Stimulated activated CD8-positive, alpha-beta memory T cell treated with anti-CD3 and anti-CD28 coated beads, Interleukin-7, amount 100 ng/mL, for 1 hour (primary cell): ENCODE measurements around the gene RAPGEF4.

Source experiments
- DNase-seq, 2 donors: peaks; one replicate each; pipeline ENCODE4 v3.0.0-alpha.2; 2020; ENCODE audit warnings: low read depth in 2 of 2

RAPGEF4 gene

DNA sequence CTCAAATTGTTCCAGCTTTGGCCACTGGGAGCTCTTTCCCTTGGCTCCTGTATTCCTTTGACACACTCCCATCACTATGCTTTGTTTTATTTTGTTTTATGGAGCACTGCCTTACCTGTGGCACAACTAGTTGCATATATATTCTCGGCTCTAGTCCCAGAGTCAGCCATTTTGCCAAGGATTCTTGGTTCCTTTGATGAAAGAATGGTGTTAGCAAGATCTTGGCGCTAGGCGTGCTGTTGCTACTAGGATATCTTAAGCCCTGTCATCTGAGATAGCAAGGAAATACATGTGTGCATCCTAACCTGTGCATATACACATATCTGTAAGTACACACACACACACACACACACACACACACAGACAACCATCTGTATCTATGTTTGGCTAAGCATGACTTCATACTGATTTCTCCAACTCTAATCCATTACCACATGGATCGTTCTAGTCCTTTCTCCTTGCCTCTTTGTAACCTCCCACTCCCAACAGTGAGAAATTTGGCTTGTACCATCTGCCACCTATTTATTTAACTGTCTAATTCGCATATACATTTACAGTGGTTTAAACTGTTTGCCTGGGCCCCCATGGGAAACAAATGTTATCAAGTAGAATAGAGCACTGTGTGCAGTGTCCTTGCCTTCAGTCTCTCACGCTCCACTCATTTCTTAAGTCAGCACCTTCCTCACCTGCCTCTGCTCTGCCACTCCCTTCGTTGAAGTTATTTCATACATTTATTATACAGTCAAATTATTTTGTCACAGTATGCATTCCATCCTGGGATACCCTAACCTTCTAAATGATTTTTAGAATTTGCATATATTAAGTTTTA is 202.5 kb downstream of the RAPGEF4 start:
- DNase-seq = no peak

DNA sequence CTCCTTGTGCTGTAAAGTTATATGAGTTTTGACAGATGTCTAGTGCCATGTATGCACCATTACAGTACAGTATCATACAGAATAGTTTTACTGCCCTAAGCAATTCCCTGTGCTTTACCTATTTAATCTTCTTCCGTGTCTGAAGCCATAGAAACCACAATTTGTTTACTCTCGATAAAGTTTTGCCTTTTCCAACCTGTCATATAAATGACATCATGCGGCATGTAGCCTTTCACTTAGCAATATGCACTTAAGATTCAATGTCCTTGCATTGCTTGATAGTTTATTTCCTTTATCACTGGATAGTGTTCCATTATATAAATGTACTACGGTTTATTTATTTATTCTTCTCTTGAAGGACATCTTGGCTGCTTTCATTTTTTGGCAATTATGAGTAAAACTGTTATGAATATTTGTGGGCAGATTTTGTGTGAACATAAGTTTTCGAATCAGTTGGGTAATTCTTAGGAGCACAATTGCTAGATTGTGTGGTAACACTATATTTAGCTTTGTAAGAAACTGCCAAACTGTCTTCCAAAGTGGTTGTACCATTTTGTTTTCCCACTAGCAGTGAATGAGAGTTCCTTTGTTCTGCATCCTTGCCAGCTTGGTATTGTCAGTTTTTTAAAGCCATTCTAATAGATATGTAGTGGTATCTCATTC is 203.2 kb downstream of the RAPGEF4 start:
- no peak for DNase-seq

DNA sequence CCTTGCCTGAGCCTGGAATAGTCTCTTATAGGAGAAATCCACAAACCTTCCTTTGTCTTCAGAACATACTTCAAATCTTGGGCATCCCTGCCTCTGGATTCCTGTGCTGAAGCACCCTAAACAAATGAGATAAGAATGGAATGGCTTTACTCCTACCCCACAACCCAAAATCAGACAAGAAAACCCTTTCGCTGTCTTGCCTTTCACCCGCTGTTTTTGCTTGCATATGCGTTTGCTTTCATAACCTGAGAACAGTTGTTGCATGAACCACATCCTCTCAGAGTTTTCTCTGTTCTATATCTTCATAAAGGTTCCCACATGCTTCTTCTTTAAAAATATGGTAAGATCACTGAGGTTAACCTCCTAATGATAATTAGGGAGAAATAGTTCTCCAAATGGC is 207.9 kb downstream of the RAPGEF4 start:
- no peak for DNase-seq

DNA sequence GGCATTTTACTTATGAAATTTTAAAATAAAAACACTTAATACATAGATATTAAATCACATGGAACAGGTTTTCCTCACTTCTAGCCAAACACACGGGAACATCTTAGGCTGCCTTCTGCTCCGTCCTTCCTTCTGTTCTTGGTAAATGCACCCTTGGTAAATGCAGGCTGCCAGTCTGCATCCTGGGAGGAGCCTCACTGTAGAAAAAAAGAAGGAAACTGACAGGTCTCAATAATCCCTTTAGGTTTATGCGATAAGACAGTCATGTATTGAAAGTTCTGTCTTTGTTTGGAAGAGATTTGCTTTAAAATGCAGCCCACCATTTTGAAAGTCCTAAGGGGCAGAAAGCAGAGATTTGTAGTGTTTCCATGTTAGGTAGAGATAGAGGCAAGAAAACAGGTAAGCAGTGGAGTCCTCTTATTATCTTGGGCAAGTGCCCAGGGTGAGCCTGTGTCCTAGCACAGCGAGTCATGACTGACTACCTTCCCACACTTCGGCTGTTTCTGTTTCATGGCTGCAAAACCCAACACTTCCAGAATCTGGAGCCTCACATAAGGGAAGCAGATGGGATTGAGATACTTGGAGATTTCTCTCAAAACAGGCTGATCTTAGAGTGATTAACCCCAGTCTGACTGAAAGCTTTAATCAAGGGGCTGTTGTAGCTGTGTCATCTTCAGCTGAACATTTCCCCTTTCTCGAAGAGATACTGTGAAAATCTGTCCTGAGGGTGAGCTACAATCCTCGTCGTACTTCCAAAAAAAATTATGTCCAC is 208.6 kb downstream of the RAPGEF4 start:
- DNase-seq = no peak

DNA sequence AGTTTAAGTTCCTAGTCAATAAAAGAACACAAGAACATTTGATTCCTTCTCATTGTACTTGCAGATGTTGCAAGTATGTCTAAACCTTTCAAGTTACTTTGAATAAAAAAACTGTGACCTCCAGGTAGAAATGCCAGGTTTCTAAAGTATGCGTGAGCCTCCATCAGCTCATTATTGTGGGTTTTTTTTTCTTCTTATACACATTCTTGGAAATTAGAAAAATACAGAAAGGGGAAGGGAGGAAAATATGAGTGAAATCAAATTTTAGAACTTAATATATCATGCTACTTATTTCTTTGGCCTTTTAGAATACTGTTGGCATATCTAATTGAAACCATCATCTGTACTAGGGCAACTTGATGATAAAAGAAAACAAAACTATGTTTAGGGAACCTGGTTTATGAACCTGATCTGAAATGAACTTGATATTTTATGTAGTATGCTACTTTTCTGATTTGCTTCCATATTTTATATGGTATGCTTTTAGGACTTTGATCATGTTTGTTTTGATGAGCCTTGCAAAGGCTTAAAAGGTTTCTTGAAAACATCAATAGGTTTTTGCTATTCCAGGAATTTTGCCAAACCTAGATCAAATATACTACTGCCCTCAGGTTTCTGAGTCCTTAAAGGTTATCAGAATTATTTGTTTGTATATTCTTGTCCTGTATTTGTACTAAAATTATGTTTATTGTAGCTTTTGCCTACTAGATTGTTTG is 209.3 kb downstream of the RAPGEF4 start:
- DNase-seq = no peak

DNA sequence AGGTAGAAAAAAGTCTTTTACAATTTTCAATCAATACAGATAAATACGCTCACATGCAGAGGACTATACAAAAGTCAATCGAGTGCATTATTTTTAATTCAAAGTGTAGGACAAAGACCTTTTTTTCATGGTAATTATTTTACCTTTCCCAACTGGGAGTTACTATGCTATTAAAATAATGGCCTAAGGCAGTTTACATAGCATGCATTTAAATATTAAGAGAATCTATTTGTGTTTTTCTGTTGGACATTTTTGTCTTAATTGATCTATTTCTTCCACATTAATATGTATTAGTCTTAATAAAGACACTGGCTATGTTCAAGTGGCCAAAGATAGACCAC is 209.8 kb downstream of the RAPGEF4 start:
- no peak for DNase-seq

DNA sequence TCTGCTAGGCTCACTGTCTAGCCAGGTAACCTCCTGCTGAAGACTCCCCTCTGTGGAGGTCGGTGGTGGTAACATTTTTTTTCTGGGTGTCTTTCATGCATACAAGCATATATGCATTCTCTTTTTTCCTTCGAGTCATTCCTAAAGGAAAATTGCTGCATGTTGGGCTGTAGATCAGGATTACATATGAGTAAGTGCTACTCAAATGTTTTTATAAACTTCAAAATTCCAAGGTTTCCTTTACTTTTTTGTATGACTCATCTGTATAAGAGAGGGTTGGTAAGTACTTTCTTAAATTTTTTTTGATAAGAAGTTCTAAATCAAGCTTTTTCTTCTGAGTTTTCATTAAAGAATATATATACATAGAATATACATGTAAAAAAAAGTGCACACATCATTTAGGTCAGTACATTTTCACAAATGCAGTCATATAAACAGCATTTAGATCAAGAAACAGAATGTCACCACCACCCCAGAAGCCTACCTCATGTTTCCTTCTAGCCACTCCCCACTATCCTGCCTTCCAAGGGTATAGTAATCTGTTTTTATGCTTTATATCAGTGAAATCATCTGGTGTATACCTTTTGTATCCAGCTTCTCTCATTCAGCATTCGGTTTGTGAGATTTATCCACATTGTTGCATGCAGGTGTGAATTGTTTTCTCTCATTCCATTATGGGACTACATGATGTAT is 212.0 kb downstream of the RAPGEF4 start:
- no peak for DNase-seq

DNA sequence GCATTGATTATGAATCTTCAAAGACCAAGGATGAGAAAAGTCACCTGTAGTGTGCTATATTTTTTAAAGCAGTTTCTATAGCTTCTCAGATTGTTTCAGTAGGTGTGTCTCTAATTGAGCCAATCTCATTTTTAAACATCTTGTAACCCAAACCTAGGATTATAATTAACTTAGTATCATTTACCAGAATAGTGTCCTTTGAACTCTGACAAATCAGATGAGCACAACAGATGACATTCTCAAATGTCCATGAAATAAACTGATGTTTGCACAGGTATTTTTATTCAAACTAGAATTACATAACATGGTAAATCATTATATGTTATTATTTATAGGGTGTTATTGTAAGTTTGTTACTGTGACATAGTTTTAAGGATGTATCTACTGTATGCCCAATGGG is 213.9 kb downstream of the RAPGEF4 start:
- DNase-seq = no peak

DNA sequence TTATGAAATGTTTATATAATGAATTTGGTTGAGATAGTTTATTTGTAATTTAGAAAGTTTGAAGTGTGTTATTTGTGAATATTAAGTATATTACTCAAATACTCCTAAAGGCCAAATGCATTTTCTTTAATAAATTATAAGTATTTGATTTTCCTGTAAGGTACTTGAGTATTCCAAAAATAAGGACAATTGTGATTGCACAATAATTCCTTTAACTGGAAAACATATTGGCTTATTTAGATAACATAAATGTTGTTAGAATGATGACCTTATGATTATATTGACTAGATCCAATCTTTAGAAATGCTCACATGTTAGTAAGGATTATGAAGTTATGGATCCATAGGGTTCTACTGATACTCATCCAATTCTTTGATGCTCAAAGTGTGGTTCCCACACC is 214.9 kb downstream of the RAPGEF4 start:
- DNase-seq = no peak

DNA sequence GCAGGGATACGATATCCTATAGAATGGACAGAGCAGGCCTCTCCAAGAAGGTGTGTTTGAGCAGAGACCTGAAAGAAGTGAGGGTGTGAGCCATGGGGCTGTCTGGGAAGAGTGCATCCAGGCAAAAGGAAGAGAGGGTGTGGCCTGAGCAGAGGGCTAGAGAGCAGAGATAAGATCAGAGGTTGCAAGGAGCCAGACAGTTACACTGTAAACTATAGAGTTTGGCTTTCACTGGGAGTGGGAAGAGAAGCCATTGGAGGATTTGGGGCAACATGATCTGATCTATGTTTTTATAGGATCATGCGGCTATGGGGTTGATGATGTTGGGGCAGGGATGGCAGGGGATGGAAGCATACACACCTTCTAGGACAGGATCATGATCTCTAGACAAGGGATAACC is 215.9 kb downstream of the RAPGEF4 start:
- DNase-seq = no peak

DNA sequence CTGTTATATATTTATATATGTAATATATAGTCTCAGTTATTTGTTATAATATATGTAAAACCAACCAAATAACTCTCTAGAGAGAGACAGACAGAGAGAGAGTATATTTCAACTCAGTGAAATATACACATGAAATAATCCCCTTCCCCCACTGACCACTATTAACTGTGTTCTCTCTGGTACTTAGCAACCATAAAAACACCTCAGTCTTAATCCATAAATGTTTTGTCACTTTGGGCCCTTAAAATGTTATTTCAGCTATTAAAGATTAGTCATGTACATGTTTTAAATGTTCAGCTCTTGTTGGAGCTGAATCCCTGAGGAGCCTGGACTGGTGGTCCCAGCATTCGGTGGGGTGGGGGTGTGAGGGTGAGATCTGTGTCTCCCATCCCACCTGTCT is 217.8 kb downstream of the RAPGEF4 start:
- no peak for DNase-seq

DNA sequence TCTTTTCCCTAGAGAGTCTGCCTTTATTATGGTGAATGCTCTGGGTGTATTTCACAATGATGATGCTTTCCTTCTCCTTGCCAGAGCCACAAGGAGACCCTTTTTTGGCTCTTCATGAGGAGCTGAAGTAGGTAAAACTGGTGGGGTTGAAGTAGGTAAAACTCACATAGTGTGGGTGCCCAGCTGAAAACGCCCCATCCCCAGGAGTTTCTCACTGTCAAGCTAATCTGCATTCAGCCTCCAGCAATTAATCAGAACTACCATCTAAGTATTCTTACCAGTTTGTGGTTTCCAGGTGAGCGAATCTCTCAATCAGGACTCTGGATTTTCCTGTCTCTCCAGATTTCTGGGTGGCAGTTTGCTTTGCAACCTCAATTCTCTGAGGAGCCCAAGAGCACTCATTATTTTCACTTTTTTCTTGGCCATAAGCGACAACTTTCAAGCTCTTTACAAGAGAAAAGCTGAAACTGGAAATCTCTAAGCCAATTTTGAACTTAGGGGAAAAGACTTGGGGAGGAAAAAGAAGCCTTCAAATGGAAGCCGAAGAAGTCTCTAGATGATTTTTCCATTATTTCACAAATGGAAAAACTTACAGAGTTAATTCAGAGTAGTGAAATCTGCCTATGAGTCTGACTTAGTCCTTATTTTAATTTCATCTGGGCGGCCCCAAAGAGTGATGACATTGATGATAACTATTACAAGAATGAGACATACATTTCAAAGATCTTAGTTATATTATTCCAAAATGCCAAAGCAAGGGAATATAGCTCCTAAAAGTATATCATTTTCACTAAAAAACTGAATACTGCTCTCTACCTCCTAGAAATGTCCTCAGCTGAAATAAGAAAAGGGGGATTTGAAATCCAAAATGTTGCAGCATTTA is 218.6 kb downstream of the RAPGEF4 start:
- no peak for DNase-seq

DNA sequence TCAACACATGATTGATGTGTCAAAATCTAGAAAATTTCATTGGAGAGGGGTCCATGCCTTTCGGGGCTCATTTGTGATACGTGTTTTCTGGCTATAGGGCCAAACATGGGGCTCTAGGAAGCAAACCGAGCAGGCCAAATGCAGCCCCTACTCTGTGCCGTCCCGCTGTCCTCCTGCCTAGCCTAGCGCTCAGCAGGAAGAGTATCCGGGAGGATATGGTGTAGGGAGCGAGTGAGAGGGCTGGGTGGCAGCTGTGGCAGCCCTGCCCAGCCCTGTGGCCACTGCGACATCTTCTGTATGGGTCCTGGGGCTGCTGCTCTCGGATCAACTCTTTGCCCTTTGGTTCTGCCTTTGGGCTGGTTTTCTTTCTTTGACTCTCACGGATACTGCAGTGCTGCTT is 219.9 kb downstream of the RAPGEF4 start:
- no peak for DNase-seq

DNA sequence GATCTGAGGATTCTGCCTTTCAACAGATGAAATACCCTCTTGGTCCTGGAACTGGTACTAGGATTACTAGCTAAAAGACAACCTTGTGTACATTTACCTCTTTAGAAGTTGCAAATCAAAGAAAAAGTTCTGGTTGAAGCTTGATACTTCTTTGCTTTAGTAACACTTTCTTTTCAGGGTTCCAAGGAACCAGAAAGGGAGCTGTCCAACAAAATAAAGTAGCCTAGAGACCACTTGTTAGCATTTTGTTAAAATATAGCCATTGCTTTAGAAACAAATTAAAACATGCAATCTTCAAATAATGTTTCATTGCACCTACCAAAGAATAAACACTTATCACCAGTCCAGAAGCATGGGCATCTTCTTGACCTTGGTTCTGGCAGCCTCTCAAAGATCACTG is 222.1 kb downstream of the RAPGEF4 start:
- DNase-seq = no peak

DNA sequence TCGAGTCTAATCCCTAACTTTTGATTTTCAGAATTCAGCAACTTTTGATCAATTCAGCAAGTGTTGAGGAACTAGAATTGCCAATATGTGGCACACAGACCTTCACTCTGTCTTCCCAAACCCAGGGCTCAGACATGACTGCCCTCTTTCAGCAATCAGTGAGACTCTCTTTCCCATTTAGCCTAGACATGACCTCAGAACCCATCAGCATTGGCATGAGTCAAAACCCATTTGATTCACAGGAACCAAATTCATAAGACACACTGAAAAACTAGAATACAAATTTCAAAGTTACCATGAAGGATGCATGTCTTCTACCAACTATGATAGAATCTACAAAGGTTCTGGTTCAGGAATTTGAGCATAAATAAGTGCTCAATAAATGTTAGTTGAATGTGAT is 226.4 kb downstream of the RAPGEF4 start:
- no peak for DNase-seq

DNA sequence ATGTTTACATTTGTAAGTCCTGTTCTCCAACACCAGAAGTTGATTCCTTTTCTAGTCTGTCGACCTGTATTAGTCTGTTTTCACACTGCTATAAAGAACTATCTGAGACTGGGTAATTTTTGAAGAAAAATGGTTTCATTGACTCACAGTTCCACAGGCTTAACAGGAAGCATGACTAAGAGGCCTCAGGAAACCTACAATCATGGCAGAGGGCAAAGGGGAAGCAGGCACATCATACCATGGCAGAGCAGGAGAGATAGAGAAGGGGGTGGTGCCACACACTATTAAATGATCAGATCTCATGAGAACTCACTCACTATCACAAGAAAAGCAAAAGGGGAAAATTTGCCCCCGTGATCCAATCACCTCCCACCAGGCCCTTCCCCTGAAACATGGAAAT is 227.2 kb downstream of the RAPGEF4 start:
- DNase-seq = no peak

DNA sequence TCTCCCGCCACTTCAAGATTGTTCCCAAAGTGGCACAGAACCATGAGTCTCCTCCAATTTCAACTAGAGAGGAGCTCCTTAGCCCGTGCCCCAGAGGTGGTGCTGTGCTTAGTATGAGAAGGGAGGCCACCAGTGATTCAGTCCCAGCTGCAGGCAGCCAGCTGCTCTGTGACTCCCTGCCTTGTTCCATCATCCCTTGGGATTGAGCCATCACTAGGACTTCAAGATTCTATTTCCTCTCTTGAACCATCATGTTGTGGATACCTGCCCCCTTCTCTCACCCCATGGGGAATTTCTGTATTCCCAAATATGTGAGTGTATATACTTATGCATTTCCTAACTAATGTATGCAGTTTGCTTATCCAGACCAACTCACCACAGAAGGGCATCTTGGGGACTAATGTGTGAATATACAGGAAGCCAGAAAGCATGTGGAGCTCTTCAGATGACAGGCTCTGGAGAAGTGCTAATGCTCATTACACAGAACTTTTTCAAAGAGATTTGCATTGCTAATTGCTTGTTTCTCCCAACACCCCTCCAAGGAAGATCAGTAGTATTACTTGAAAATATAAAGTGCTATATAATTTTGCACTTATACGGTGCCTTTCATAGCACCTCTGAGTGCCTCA is 229.0 kb downstream of the RAPGEF4 start:
- DNase-seq = no peak

DNA sequence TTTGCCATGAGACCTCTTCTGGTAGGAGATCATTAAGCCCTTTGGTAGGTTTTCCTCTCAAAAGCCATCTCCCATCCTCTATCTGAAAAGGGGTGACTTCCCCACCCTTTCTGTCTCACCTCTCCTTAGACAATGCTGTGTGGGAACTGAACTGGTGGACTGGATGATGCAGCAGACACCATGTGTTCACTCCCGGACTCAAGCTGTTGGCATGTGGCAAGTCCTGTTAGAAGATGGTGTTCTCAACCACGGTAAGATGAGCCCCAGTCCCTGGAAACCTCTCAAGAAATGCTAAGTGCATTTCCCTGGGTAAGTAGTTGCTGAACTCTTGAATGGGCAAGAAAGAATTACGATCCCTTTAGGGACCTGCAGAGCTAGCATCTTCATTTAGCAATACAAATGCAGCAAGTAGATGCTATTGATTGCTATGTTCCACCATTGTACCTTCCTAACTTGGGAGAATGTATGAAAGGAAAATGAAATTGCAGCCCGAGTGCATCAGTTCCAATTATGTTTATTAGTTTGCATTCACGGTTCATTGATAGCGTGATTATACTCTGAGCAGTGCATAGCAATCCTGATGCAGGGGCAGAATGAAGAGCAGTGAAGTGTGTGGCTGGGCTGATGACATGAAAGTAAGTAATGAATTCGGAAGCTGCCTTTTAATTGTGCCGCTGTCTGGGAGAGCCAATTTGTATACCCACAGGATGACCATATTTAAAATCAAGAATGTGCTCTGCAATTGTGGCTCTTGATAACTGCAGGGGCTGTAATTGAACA is 230.0 kb downstream of the RAPGEF4 start:
- no peak for DNase-seq
